ENCODE data around the gene ZNF133.

GRCh38 chr20:18272451-18272850 is 15.9 kb upstream of the ZNF133 start:
- TF ChIP-seq CTCF (conservative IDR thresholded peaks at IDR 0.05; ENCODE audit: low read length) (no peak; the same call in 1 of the 2 replicates), EZH2phosphoT487 (IDR thresholded peaks at IDR 0.05; ENCODE audit: borderline replicate concordance) (no peak)
